GM04504 (cell line): ENCODE data around the gene AFF4.

Experiments
- DNase-seq: peaks from one replicate; pipeline ENCODE4 v3.0.0-alpha.2; 2012; ENCODE audit warnings: low read depth

Gene AFF4

GRCh38 chr5:132826424-132827082 lies 136.9 kb downstream of the AFF4 start:
- DNase-seq, result no peak

GRCh38 chr5:132825834-132826391 lies 137.5 kb downstream of the AFF4 start:
- no peak for DNase-seq
